Measurements from ENCODE around the gene RSRP1.
"Not testable (repeated sequence)": the region's sequence is repeated elsewhere in the genome, so short reads cannot be mapped to it uniquely, and the experiment has no call there.

Gene RSRP1

DNA sequence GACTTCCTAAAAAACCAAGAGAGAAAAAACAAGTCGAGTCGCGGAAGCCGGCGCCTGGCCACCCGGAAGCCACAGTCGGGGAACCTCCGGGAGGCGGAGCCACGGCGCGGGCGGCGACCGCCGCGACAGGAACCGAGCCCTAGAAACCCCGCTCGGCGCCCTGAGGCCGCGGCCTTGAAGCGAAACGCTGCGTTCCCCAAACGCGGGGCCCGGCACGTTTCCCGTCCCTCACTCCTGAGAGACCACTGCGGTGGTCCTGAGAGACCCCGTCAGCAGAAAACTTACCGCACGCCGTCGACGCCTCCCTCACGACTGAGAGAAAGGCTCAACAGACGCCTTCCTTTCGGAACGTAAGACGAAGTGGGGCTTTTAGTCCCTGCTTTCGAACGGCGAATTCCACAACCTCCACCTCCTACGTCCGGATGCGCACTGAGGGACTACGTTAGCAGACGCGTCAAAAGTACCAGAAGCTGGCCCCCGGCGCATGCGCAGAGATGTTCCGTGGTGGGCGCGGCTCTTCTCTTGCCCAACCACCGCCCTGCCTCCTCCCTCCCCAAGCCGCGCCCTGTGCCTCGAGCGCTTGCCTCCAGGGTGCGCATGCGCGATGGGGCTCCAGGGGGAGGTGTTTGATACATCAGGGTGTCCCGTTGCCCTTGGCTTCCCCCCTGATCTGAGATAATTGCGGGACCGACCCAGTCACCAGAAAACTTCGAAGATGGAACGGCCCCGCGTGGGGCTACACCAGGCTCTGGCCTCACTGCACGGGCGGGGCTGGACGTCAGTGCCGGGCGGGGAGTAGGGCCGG is at the start of gene RSRP1:
RSRP1 (minus strand) TSS at position 431 of the 805 bp plus-strand sequence. CDS start 491 bp downstream, outside the sequence.
- Mint-ChIP-seq H3K4me1 (peaks cover 23% of the 10 kb centered on the region), H3K27ac (peak within 1 kb of the TSS; percentile 91 to 100 (median 98)), H3K9me3 (no peaks in the 10 kb centered on the region), H3K27me3 (ENCODE audit: low read depth) (no peaks in the 10 kb centered on the region), H3K4me3 (peak within 1 kb of the TSS; percentile 91 to 100 (median 97)), H3K36me3 (ENCODE audit: low read depth) (peaks cover 44% of the 10 kb centered on the region)
- no peak for TF ChIP-seq CTCF (IDR thresholded peaks at IDR 0.05; ENCODE audit: unreplicated experiment in 3 of 3)

DNA sequence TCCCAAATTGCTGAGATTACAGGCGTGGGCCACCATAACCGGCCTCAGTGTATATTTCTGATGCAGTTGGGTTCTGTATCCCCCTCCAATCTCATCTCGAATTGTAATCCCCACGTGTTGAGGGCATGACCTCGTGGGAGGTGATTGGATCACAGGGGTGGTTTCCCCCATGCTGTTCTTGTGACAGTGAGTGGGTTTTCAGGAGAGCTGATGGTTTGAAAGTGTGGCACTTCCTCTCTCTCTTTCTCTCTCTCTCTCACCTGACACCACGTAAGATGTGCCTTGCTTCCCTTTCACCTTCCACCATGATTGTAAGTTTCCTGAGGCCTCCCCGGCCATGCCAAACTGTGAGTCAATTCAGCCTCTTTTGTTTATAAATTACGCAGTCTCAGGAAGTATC is 49.2 kb upstream of the RSRP1 start:
- H3K9me3 Mint-ChIP-seq; H3K4me1 Mint-ChIP-seq; H3K27me3 Mint-ChIP-seq (ENCODE audit: low read depth); H3K27ac Mint-ChIP-seq; H3K36me3 Mint-ChIP-seq (ENCODE audit: low read depth); H3K4me3 Mint-ChIP-seq: not testable (repeated sequence)

- H3K27me3 Mint-ChIP-seq (ENCODE audit: low read depth); H3K9me3 Mint-ChIP-seq; H3K36me3 Mint-ChIP-seq (ENCODE audit: low read depth); H3K4me3 Mint-ChIP-seq; H3K27ac Mint-ChIP-seq; H3K4me1 Mint-ChIP-seq: not testable (repeated sequence)
Measured at GRCh38 chr1:25294889-25295826, 47.9 kb upstream of the RSRP1 start.

GRCh38 chr1:25293426-25293825 is 46.2 kb upstream of the RSRP1 start:
- H3K36me3 Mint-ChIP-seq (ENCODE audit: low read depth); H3K27me3 Mint-ChIP-seq (ENCODE audit: low read depth); H3K4me1 Mint-ChIP-seq; H3K9me3 Mint-ChIP-seq; H3K27ac Mint-ChIP-seq; H3K4me3 Mint-ChIP-seq: not testable (repeated sequence)

DNA sequence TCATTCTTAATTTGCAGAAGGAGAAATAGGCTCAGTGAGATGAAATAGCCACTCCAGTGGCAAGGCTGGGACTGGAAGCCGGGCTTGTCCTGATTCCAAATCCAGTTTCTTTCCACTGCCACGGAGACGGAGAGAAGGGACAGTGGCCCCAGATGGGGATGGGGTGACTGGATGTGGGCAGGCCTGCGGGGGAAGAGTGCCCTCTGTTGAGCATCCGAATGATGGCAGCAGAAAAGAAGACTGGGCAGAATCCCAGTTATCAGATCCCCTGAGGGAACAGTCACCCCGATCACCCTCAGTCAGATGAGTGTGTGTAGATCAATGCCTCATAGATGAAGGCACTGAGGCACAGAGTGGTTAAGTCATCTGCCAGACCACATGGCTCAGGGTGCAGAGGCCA is 42.8 kb upstream of the RSRP1 start:
- H3K27ac Mint-ChIP-seq; H3K9me3 Mint-ChIP-seq; H3K36me3 Mint-ChIP-seq (ENCODE audit: low read depth); H3K4me3 Mint-ChIP-seq; H3K27me3 Mint-ChIP-seq (ENCODE audit: low read depth); H3K4me1 Mint-ChIP-seq: not testable (repeated sequence)

DNA sequence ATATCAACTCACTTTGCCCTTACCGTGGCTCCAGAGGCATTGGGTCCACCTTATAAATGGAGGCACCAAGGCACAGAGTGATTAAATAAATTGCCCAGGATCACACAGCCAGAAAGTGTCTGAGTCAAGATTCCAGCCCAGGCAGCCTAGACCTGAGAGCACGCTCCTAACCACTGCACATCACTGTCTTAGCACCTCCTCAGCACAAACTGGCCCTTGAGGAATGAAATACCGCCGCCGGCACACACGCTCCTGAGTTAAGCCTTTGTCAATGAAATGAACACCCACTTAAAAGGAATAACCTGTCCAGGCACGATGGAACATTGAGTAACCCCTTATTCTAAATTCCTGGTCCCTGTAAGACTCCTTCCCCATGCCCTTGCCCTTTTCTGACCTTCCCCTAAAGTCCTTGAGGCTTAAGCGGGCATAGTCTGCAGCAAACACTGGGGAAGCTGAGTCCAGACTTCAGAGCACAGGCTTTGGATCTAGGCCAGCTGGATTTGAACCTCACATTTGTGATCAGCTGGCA is 41.4 kb upstream of the RSRP1 start:
- not testable (repeated sequence) for H3K27me3 Mint-ChIP-seq (ENCODE audit: low read depth); H3K27ac Mint-ChIP-seq; H3K36me3 Mint-ChIP-seq (ENCODE audit: low read depth); H3K4me1 Mint-ChIP-seq; H3K9me3 Mint-ChIP-seq; H3K4me3 Mint-ChIP-seq

- not testable (repeated sequence) for H3K4me1 Mint-ChIP-seq; H3K36me3 Mint-ChIP-seq (ENCODE audit: low read depth); H3K4me3 Mint-ChIP-seq; H3K9me3 Mint-ChIP-seq; H3K27me3 Mint-ChIP-seq (ENCODE audit: low read depth); H3K27ac Mint-ChIP-seq
Measured at GRCh38 chr1:25287164-25287563, 39.9 kb upstream of the RSRP1 start.

GRCh38 chr1:25285862-25286261 is 38.6 kb upstream of the RSRP1 start:
- H3K9me3 Mint-ChIP-seq; H3K36me3 Mint-ChIP-seq (ENCODE audit: low read depth); H3K4me3 Mint-ChIP-seq; H3K4me1 Mint-ChIP-seq; H3K27me3 Mint-ChIP-seq (ENCODE audit: low read depth); H3K27ac Mint-ChIP-seq: not testable (repeated sequence)

GRCh38 chr1:25279693-25280111 is 32.4 kb upstream of the RSRP1 start:
- H3K27me3 Mint-ChIP-seq (ENCODE audit: low read depth); H3K4me1 Mint-ChIP-seq; H3K4me3 Mint-ChIP-seq; H3K27ac Mint-ChIP-seq; H3K9me3 Mint-ChIP-seq; H3K36me3 Mint-ChIP-seq (ENCODE audit: low read depth): not testable (repeated sequence)

GRCh38 chr1:25278790-25279189 is 31.5 kb upstream of the RSRP1 start:
- not testable (repeated sequence) for H3K4me3 Mint-ChIP-seq; H3K27ac Mint-ChIP-seq; H3K4me1 Mint-ChIP-seq; H3K9me3 Mint-ChIP-seq; H3K27me3 Mint-ChIP-seq (ENCODE audit: low read depth); H3K36me3 Mint-ChIP-seq (ENCODE audit: low read depth)

- not testable (repeated sequence) for H3K27me3 Mint-ChIP-seq (ENCODE audit: low read depth); H3K4me1 Mint-ChIP-seq; H3K27ac Mint-ChIP-seq; H3K9me3 Mint-ChIP-seq; H3K4me3 Mint-ChIP-seq; H3K36me3 Mint-ChIP-seq (ENCODE audit: low read depth)
Measured at GRCh38 chr1:25278358-25278757, 31.1 kb upstream of the RSRP1 start.

- H3K36me3 Mint-ChIP-seq (ENCODE audit: low read depth); H3K4me3 Mint-ChIP-seq; H3K27me3 Mint-ChIP-seq (ENCODE audit: low read depth); H3K27ac Mint-ChIP-seq; H3K9me3 Mint-ChIP-seq; H3K4me1 Mint-ChIP-seq: not testable (repeated sequence)
Measured at GRCh38 chr1:25277295-25277694, 30.0 kb upstream of the RSRP1 start.

DNA sequence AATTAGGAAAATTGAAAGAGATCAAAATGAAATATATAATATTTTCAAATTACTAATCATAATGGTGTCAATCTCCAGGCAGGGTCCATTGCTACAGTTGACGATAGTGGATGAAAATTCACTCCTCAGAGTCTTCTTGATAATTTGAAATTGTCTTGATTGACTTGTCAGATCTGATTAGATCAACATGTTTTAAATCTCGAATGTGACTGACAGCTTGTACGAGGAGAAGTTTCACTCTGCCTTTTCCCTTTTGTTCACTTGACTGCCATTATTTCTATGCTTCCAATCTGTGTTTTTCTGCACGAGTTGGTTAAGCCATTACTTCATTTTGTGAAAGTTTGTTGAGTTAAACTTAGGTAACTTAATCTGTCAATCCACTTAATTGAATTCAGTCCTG is 28.4 kb upstream of the RSRP1 start:
- not testable (repeated sequence) for H3K36me3 Mint-ChIP-seq (ENCODE audit: low read depth); H3K27ac Mint-ChIP-seq; H3K9me3 Mint-ChIP-seq; H3K4me1 Mint-ChIP-seq; H3K27me3 Mint-ChIP-seq (ENCODE audit: low read depth); H3K4me3 Mint-ChIP-seq

DNA sequence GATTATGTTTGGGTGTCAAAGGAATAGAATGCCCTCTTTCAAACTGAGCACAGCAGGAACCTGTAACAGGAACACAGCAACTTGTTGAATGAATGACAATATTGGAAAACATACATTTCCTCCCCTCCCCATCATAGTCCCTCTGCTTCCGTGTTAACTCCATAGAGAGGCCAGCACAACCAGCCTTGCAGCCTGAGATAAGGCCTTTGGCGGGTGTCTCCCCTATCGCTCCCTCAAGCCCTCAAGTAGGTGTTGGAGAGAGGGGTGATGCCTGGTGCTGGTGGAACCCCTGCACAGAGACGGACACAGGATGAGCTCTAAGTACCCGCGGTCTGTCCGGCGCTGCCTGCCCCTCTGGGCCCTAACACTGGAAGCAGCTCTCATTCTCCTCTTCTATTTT is 25.0 kb upstream of the RSRP1 start, which contains the start of gene RHD:
RHD (plus strand) TSS at position 272 of the 400 bp plus-strand sequence; CDS start at position 311, 39 bp downstream.
- H3K4me1 Mint-ChIP-seq; H3K27me3 Mint-ChIP-seq (ENCODE audit: low read depth); H3K27ac Mint-ChIP-seq; H3K36me3 Mint-ChIP-seq (ENCODE audit: low read depth); H3K9me3 Mint-ChIP-seq; H3K4me3 Mint-ChIP-seq: not testable (repeated sequence)
